ENCODE results near the gene SNORC.

DNA sequence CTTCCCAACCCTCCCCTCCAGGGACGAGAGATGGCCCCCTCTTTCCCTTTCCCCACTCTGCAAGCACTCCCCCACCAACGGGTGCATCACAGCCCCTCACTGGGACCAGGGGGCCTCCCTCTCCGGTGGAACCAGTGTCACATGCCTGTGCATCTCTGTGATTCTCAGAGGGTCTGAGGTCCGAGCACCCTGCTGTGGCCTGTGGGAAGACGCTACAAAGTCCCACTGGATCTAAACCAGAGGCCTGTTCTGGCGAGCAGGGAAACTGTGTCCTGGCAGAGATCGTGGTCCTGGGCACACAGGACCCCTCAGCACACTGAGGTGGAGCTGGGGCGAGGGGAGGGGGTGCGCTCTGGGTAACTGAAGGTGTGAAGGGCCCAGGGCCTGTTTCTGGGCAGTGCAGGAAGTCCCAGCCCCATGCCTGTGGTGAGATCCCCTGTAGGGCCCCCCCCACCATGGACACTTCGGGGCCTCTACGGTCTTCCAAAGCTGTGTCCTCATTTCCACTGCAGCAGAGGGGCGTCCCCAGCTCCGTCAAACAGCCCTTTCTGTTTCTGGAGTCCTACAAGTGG is 8.0 kb downstream of the SNORC start:
- TF ChIP-seq EZH2phosphoT487 (IDR thresholded peaks at IDR 0.05; ENCODE audit: borderline replicate concordance, low read length): no peak
- TF ChIP-seq, protein P1, sequence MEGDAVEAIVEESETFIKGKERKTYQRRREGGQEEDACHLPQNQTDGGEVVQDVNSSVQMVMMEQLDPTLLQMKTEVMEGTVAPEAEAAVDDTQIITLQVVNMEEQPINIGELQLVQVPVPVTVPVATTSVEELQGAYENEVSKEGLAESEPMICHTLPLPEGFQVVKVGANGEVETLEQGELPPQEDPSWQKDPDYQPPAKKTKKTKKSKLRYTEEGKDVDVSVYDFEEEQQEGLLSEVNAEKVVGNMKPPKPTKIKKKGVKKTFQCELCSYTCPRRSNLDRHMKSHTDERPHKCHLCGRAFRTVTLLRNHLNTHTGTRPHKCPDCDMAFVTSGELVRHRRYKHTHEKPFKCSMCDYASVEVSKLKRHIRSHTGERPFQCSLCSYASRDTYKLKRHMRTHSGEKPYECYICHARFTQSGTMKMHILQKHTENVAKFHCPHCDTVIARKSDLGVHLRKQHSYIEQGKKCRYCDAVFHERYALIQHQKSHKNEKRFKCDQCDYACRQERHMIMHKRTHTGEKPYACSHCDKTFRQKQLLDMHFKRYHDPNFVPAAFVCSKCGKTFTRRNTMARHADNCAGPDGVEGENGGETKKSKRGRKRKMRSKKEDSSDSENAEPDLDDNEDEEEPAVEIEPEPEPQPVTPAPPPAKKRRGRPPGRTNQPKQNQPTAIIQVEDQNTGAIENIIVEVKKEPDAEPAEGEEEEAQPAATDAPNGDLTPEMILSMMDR (IDR thresholded peaks at IDR 0.05; ENCODE audit: low read depth, low read length, poor library complexity, severe bottlenecking): no peak

All from DOHH2 (cell line).